T-helper 17 cell (primary cell): ENCODE data around the gene POLR1B. TPM values are rescaled to one million over a fixed set of nuclear protein-coding genes. Genes with fewer than 3 reads are reported as not detected.
"Not testable (repeated sequence)": the region's sequence is repeated elsewhere in the genome, so short reads cannot be mapped to it uniquely, and the experiment has no call there.

Source experiments
- ATAC-seq: fragments of 150-1000 bp; cut with Tn5 transposase; 2 replicates; pipeline ENCODE4 v1.10.0; 2021; ENCODE audit warnings: mild to moderate bottlenecking, moderate library complexity
- DNase-seq, 3 donors: peaks; one replicate each; pipeline versions ENCODE4 v3.0.0 to v3.0.0-alpha.2; 2020 to 2021
- H3K9me3 ChIP-seq: one replicate; pipeline ENCODE4 v1.7.0; 2013; ENCODE audit warnings: low read length, mild to moderate bottlenecking; ENCODE audit not compliant: control insufficient read depth, poor library complexity, severe bottlenecking
- H3K27ac Mint-ChIP-seq: one replicate; pipeline ENCODE4 v1.8.0; 2022; ENCODE audit warnings: mild to moderate bottlenecking, moderate library complexity, mixed read lengths
- H3K27me3 Mint-ChIP-seq: one replicate; pipeline ENCODE4 v1.8.0; 2022; ENCODE audit warnings: mixed read lengths
- H3K36me3 Mint-ChIP-seq: one replicate; pipeline ENCODE4 v1.8.0; 2022; ENCODE audit warnings: low read depth, mixed read lengths
- H3K4me1 Mint-ChIP-seq: one replicate; pipeline ENCODE4 v1.8.0; 2022; ENCODE audit warnings: mild to moderate bottlenecking, mixed read lengths
- H3K4me3 Mint-ChIP-seq: one replicate; pipeline ENCODE4 v1.8.0; 2022; ENCODE audit warnings: mild to moderate bottlenecking, moderate library complexity, mixed read lengths
- total RNA-seq, 4 donors: library from RNA in 2 of 4; stranded (reverse) in 2 of 4; gene quantifications; one replicate each; pipeline ENCODE4 v1.2.3 and lab custom pipeline; 2022 to 2026

Gene POLR1B
- total RNA-seq, 2 donors from 2014 or later = 15.2 to 23.5 TPM

GRCh38 chr2:112615051-112615450 lies 72.8 kb downstream of the POLR1B start:
- Mint-ChIP-seq H3K27ac (no peak overlapping the region), H3K36me3 (peaks cover 2% of the 10 kb centered on the region), H3K27me3 (peaks cover 8% of the 10 kb centered on the region), H3K4me3 (no peak overlapping the region), H3K4me1 (no peaks in the 10 kb centered on the region)
- DNase-seq (no peak), ATAC-seq (no peak)
- H3K9me3 ChIP-seq = no peaks in the 10 kb centered on the region

DNA sequence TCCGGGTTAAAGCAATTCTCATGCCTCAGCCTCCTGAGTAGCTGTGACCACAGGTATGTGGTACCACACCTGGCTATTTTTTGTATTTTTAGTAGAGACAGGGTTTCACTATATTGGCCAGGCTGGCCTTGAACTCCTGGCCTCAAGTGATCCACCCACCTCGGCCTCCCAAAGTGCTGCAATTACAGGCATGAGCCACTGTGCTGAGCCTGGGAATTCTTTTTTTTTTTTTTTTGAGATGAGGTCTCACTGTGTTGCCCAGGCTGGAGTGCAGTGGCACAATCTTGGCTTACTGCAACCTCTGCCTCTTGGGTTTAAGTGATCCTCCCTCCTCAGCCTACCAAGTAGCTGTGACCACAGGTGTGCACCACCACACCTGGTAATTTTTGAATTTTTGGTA lies 73.5 kb downstream of the POLR1B start:
- not testable (repeated sequence) for H3K9me3 ChIP-seq, ATAC-seq, H3K27ac Mint-ChIP-seq, H3K36me3 Mint-ChIP-seq, H3K4me3 Mint-ChIP-seq, H3K27me3 Mint-ChIP-seq, H3K4me1 Mint-ChIP-seq, DNase-seq

DNA sequence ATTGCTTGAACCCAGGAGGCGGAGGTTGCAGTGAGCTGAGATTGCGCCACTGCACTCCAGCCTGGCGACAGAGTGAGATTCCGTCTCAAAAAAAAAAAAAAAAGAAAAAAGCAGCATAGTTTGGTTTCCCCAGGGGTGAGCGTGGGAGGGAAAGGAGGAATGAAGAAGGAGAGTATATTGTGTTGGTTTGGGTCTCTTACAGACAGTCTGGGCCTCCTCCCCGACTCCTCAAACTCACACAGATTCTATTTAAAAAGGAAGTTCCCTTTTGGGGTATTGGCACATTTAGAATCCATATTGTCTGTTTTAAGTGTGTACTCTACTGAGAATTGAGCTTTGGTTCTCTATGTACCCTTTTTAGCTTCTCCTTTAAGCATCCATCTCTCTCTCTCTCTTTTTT lies 76.1 kb downstream of the POLR1B start:
- DNase-seq (no peak), ATAC-seq (no peak)
- H3K9me3 ChIP-seq = no peaks in the 10 kb centered on the region
- Mint-ChIP-seq H3K27ac (no peak overlapping the region), H3K36me3 (peaks cover 2% of the 10 kb centered on the region), H3K27me3 (peaks cover 3% of the 10 kb centered on the region), H3K4me3 (no peak overlapping the region), H3K4me1 (no peaks in the 10 kb centered on the region)

DNA sequence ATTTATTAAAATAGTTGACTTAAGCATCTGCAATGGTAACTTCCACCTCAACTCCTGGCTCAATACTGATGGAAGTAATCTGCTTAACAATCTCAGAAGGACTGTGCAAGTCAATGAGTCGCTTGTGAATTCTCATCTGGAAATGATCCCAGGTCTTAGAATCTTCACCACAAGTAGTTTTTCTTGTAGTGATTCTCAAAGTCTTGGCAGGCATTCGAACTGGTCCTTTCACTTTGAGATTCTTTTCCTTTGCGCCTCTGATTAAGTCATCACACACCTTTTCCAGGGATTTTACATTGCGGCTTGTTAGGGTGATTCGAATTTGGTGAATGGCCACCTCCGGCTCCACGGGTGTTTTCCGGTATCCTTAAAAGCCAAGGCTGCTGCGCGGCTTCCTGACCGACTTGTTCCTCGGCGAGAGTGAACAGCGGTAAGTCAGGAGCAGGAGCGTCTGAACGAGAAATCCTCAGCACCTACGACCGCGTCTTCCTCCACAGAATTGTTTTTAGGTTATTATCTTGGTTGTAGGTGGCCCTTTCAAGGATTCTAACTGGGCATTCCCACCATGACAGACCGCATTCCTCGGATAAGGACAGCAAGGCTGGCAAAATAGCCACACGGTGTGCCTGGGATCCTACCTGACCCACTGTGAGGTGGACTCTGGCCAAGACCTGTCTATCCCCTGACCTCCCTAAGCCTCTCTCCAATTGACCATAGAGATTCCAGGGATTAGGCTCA lies 79.7 kb downstream of the POLR1B start:
- H3K9me3 ChIP-seq = no peaks in the 10 kb centered on the region
- H3K4me3 Mint-ChIP-seq = no peak overlapping the region
- no peak for ATAC-seq
- DNase-seq = no peak
- H3K4me1 Mint-ChIP-seq = peaks cover 19% of the 10 kb centered on the region
- H3K27me3 Mint-ChIP-seq = no peaks in the 10 kb centered on the region
- no peaks in the 10 kb centered on the region for H3K36me3 Mint-ChIP-seq
- no peak overlapping the region for H3K27ac Mint-ChIP-seq

DNA sequence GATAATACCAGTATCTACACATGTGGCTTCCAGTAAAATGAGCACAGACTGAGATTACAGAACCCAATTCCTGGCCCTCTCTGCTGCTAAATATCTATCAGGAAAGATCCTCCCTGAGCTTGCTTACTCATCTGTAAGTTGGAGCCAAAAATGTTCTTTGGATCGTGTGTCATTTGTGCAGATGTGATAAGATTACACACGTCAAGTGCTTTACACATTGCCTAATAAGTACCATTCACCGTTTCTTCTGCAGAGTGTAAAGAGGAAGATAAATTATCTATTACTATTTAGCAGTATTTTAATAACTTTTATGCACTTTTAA lies 80.2 kb downstream of the POLR1B start:
- H3K9me3 ChIP-seq = no peaks in the 10 kb centered on the region
- Mint-ChIP-seq H3K27ac (no peak overlapping the region), H3K36me3 (no peaks in the 10 kb centered on the region), H3K4me3 (no peak overlapping the region), H3K27me3 (no peaks in the 10 kb centered on the region), H3K4me1 (peaks cover 20% of the 10 kb centered on the region)
- DNase-seq (no peak), ATAC-seq (no peak)

DNA sequence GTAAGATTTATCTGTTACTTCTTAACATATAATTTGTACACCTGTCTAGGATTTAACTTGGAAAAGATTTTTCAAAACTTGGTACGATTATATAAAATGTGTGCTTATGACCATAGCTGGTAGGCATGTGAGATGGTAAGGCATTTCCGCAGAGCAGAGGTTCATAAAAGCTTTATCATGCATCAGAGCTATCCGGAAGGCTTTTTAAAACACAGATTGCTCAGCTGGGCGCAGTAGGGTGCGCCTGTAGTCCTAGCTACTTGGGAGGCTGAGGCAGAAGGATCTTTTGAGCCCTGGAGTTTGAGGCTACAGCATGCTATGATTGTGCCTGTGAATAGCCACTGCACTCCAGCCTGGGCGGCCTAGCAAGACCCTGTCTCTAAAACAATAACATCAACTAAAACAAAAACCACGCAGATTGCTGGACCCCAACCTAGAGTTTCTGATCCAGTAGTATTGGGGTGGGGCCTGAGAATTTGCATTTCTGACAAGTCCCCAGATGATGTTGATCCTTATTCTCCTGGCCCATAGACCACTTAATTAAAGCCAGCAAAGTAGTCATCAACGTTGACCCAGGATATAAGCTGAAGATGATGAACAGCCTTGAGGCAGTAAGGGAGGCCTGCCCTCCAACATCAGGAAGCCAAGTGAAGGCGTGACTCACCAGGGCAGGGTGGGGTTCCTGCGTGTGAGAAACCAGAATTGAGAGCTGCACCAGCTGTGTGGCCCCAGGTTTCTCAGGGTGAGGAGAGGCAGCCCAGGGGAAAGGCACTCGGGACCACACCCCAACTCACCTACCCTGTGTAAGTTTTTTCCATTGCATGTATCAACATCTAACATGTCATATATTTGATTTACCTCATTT lies 81.9 kb downstream of the POLR1B start:
- DNase-seq = peak in 2 of 3 donors; percentile 33 to 45
- no peaks in the 10 kb centered on the region for H3K9me3 ChIP-seq
- peak; percentile 80 for ATAC-seq
- peak overlapping the region; percentile 54 for H3K27ac Mint-ChIP-seq
- no peaks in the 10 kb centered on the region for H3K36me3 Mint-ChIP-seq
- H3K4me1 Mint-ChIP-seq = peaks cover 30% of the 10 kb centered on the region
- peak overlapping the region; percentile 25 for H3K4me3 Mint-ChIP-seq
- no peaks in the 10 kb centered on the region for H3K27me3 Mint-ChIP-seq

GRCh38 chr2:112625474-112626114 lies 83.3 kb downstream of the POLR1B start:
- H3K4me1 Mint-ChIP-seq = peaks cover 42% of the 10 kb centered on the region

GRCh38 chr2:112626604-112627059 lies 84.4 kb downstream of the POLR1B start:
- peak; percentile 61 for ATAC-seq
- no peaks in the 10 kb centered on the region for H3K9me3 ChIP-seq
- Mint-ChIP-seq H3K36me3 (no peaks in the 10 kb centered on the region), H3K27ac (peak overlapping the region; percentile 67), H3K4me3 (peak overlapping the region; percentile 77), H3K4me1 (peaks cover 52% of the 10 kb centered on the region), H3K27me3 (no peaks in the 10 kb centered on the region)
- peak; percentile 30 to 46 (median 45) for DNase-seq

More at GRCh38 chr2:112625474-112626114, 83.3 kb downstream of the POLR1B start:
- Mint-ChIP-seq H3K36me3 (no peaks in the 10 kb centered on the region), H3K4me3 (no peak overlapping the region), H3K27me3 (no peaks in the 10 kb centered on the region), H3K27ac (peak overlapping the region; percentile 67)
- ATAC-seq = no peak
- no peak for DNase-seq
- no peaks in the 10 kb centered on the region for H3K9me3 ChIP-seq

Other genes starting within 250 kb of the POLR1B start
- 10 to 100 TPM; 42.7 to 60.6 TPM for gene RGPD8, start 108.8 kb upstream of the POLR1B start, total RNA-seq
- 10 to 100 TPM; 18.8 to 20.6 TPM for gene TTL, start 60.3 kb upstream of the POLR1B start, total RNA-seq
- gene CHCHD5, start 42.1 kb downstream of the POLR1B start, total RNA-seq = 10 to 100 TPM; 16.6 to 18.4 TPM
- gene SLC20A1, start 103.5 kb downstream of the POLR1B start, total RNA-seq = 100 to 1,000 TPM; 113 to 130 TPM
- gene NT5DC4, start 178.6 kb downstream of the POLR1B start, total RNA-seq = not detected
- gene CKAP2L, start 222.1 kb downstream of the POLR1B start, total RNA-seq = under 1 TPM; 0.37 to 0.97 TPM
- under 1 TPM; 0.35 to 0.44 TPM for gene IL1A, start 242.0 kb downstream of the POLR1B start, total RNA-seq